GM19397 (cell line): Measurements from ENCODE around the gene NT5DC4.
A peak's percentile ranks its signal among the peaks of the same experiment; 100 is the strongest.

Experiments used
- ATAC-seq: cut with Tn5 transposase; IDR thresholded peaks from one replicate; pipeline ENCODE4 v1.9.1; 2021; ENCODE audit warnings: mild to moderate bottlenecking, moderate library complexity; ENCODE audit not compliant: unreplicated experiment

Gene NT5DC4

DNA sequence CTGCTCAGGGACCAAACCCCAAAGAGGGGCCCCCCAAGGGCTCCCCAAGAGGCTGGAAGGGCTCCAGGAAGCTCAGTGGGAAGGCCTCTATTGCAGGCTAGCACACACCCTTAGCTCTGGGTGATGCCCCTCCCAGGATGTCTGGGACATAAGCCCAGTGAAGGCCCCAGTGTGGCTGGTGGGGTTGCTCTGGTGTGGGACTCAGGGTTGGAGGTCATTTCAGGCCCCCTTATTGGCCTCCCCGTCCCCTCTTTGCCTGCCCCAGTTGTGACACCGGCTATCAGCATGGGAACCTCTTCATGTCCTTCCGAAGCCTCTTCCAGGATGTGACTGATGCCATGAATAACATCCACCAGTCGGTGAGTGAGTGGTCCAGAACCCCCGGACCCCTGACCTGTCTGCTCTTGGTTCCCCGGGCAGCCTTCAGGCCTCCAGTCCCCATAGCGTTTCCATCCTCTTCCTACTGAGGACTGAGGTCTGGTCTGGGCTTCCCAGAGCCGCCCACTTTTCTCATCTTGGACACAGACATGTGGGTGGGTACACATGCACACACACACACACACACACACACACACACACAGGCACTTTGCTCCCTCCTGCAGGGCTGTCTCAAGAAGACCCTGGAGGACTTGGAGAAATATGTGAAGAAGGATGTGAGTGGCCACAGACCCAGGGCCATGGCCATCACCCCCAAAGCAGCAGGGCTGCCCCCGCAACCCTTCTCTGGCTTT, 2.2 kb downstream of the NT5DC4 start:
- no peak for ATAC-seq

DNA sequence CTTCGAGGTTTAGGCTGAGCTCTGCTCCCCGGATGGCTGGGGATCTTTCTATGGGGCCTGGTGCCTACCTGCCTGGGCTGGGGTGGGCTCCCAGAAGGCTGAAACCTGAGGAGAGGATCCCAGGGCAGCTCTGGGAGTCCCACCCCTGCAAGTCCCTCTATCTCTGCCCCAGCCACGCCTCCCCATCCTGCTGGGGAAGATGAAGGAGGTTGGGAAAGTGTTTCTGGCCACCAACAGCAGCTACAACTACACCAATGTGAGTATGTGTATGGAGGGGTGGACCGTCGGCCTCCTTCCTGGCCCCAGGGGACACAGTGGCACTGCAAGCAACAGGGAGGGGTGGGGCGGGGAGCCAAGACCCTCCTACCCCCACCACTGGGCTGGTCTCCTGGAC, 2.7 kb downstream of the NT5DC4 start:
- ATAC-seq: no peak

- ATAC-seq: no peak
Measured at GRCh38 chr2:112723995-112724394, 3.2 kb downstream of the NT5DC4 start.

DNA sequence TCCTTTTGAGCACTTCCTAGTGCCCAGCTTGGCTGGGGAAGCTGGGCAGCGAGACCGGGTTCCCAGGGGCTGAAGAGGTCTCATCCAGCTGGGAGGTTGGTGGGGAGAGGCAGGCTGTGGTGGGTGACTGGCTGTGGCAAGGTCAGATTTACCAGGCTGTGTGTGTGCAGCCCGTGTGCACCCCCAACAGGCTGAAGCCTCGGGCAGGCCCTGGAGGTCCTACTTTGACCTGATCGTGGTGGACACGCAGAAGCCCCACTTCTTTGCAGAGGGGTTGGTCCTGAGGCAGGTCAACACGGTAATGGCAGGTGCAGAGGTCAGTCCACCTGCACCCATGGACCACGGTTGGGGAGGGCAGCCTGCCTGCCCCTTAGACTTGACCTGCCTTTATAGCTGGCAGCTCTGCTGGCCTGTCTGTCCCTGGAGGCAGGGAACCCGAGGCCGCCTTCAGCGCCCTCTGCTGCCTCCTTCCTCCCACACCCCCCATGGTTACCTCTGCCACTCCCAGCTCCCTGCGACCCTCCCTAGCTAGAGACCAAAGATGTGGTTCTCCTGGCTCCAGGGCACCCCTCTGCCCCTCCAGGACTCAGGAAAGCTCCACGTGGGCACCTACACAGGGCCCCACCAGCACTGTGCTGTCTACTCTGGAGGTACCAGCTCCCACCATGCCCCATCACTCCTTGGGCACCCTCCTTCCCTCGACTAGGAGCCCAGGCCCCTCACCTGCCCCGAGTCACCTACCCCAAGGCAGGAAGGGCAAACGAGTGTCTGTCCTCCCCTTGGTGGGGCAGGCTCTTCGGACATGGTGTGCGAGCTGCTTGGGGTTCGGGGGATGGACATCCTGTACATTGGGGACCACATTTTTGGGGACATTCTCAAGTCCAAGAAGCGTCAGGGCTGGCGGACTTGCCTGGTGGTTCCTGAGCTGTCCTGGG, 4.0 kb downstream of the NT5DC4 start:
- ATAC-seq: no peak

GRCh38 chr2:112725545-112726457, 5.0 kb downstream of the NT5DC4 start:
- no peak for ATAC-seq

DNA sequence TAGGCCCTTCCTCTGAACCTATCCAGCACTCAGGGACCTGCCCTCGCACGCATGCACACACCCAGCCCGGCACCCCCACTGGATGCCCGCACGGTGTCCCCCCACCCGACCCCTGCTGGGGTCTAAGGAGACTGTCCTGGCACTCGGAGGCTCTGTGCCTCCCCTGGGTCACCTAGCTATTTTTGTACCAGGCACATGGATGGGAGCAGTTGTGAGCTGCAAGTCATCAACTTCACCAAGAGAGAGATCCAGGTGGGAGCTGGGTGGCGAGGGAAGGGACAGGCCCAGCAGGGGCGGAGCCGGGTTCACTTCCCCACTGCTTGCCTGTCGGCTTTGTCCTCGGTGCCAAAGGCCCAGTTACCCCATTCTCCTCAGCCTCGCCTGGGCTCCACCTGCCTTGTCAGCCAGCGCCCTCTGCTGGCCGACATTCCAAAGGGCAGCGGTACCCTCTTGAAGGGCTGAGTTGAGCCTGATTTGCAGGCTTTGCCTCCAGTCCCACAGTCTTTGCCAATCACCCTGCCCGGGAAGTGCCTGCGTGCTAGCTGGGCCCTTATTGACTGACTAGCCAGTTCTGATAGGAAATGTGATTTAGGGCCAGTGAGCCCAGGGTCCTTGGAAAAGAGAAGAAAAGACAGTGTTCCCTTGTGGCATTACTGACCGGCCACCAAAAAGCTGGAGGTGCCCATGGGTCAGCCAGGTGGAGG, 5.8 kb downstream of the NT5DC4 start:
- ATAC-seq: peak; percentile 73

DNA sequence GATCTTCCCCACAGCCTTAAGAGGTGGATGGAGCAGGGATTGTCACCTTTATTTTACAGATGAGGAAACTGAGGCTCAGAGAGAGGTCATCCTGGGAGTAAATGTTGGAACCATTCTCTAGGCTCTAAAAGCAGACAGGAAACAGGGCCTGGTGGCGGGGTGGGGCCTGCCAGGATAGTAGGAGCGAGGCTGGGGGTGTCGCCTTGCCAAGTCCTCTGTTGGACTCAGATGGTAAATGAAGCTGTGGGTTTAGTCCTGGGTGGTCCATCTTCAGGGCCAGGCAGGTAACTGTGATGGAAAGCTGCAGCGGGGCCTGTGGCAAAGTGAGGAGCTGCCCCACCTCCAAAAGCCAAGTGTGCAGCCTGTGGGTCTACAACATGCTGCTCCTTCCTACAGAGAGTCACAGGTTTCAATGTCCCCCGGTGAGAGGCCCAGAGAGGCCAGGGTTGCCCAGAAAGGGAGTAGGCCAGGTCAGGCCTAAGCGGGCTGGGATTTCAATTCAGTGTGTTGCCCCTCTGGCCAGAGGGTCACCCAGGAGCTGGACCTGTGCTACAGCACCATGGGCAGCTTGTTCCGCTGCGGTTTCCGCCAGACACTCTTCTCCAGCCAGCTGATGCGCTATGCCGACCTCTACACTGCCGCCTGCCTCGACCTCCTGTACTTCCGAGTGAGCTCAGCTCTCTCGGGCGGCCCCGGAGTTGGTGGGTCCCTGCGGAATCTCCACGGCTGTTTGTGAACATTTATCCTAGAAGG, 6.6 kb downstream of the NT5DC4 start:
- ATAC-seq: no peak

GRCh38 chr2:112728029-112728362, 7.2 kb downstream of the NT5DC4 start:
- ATAC-seq: no peak

DNA sequence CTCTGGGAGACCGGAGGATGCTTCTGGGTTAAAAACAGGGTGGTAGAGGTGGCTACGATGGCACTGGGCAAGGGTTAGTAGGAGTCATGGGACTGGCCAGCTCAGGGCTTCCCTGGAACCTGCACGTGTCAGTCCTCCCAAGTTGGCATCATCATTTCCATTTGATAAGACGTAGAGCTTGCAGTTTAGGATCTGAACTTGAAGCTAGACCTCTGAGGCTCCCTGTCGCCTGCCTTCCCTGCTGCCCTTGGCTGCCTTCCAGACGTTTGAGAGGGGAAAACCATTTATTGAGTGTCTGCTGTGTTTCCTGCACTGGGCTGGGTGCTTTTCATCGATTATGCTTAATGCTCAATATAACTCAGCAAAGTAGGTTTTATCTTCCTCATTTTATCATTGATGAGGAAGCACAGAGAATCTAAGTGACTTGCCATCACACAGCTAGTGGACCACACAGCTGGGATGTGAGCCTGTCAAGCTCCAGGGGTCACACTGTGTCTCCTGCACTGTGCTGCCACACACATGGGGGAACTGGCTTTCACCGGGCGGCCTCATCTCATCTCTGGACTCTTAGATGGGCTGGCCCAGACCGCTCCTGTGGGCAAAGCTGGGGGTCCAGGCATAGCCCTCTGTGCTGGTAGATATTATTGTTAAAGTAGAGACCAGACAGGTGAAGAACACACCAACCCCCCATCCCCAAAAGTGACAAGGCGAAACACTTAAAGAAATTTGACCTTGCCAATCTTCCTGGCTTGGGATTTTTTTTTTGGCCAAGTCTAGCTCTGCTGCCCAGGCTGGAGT, 7.8 kb downstream of the NT5DC4 start:
- no peak for ATAC-seq

- no peak for ATAC-seq
Measured at GRCh38 chr2:112730216-112730615, 9.4 kb downstream of the NT5DC4 start.

- ATAC-seq: no peak
Measured at GRCh38 chr2:112730791-112731190, 10.0 kb downstream of the NT5DC4 start.

DNA sequence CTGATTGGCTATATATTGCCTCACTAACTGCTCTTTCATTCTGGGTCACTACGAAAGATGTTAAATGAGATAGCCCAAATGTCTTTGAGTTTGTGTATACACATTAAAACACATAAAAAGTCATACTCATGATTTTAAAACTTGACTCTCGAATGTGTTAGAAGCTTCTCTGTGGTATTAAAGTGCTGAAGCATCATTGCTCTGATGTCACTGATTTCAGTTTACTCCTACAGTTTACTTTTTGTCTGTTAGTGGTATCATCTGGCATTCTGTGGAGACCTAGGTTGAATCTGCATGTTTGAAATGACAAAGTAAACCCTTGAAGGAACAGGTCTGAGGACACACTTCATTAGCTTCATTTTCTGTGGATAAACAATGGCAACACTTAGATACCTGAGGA, 10.7 kb downstream of the NT5DC4 start:
- no peak for ATAC-seq

DNA sequence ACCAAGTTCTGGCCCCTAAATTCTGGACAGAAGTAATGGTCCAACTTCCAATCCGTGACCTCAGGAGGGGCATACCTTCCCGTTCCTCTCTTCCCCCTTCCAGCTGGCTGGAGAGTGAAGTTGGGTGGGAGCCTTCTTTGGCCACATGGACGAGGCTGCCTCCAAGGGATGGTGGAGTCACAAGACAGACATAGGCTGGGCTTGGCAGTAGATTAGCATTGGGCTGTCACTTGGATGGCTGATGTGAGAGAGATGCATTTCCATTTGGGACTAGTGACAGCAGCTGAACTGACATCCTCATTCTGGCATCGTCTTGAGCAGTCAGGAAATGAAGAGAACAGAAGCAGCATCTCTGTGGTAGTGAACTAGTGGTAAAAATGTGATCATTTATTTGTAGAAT, 12.6 kb downstream of the NT5DC4 start:
- no peak for ATAC-seq

- no peak for ATAC-seq
Measured at GRCh38 chr2:112733871-112734270, 13.1 kb downstream of the NT5DC4 start.

DNA sequence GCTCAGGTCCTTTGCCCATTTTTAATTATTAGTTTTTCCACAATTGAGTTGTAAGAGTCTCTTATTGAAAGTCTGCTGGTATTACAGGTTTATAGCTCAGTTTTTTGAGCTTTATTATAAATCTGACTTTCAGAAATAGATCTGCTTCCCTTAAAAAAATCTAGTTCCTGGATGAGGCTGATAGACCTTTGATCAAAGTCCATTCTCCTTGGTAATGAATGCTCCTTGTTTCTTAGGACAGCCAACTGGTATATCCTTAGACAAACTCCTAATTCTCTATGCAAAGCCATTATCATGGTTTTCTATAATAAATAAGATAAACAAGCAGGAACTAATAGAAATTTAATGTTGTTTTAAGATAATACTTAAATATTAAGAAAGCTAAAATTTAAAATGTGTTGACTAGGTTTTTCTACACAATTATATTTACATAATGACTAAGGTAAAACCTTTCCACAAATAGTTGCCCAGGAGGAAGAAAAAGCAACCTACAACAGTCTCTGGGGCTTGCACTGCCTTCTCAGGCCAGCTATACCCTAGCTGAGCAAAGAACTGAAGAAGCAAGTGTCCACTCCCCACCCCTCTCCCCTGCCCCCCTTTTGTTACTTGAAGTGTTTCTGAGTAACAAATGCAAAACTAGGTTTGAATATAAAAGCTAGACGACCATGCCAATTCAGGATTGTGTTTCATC, 16.9 kb downstream of the NT5DC4 start:
- no peak for ATAC-seq

- no peak for ATAC-seq
Measured at GRCh38 chr2:112740527-112740926, 19.7 kb downstream of the NT5DC4 start.

GRCh38 chr2:112749755-112750559, 29.1 kb downstream of the NT5DC4 start:
- peak; percentile 76 for ATAC-seq

- ATAC-seq: no peak
Measured at GRCh38 chr2:112750560-112750843, 29.7 kb downstream of the NT5DC4 start.
